H1 (cell line): Measurements from ENCODE around the gene UBAC1. TPM values are rescaled to one million over a fixed set of nuclear protein-coding genes. Genes with fewer than 3 reads are reported as not detected.

Experiments
- CTCF ChIA-PET: fragments of 300-600 bp; sonication (Branson Sonifier 250); formaldehyde crosslinking; loops from one replicate; lab custom pipeline; 2021; ENCODE audit not compliant: partially characterized antibody; lab: Charles Lee
- POLR2A ChIA-PET: fragments of 300-600 bp; sonication (Branson Sonifier 250); formaldehyde crosslinking; loops from one replicate; lab custom pipeline; 2021; ENCODE audit warnings: inconsistent platforms; ENCODE audit not compliant: partially characterized antibody; lab: Charles Lee
- DNase-seq, 2 experiments: peaks; one replicate each; pipeline versions ENCODE4 v3.0.0 to v3.0.0-alpha.2; 2010 to 2022; ENCODE audit warnings: low spot score in 2 of 2, low read depth in 1 of 2, mixed read lengths in 1 of 2
- FAIRE-seq: peaks from 2 replicates; lab custom pipeline; 2011; peaks lifted over from hg19 to GRCh38; lab: Jason Lieb, UNC
- H2AFZ ChIP-seq: 2 replicates; pipeline ENCODE4 v1.8.1; 2012; ENCODE audit warnings: low read length, inconsistent platforms
- H2AK5ac ChIP-seq: 2 replicates; pipeline ENCODE4 v1.6.1; 2013; ENCODE audit warnings: low read depth, low read length
- H2BK120ac ChIP-seq: replicated peaks from 2 replicates; pipeline ENCODE3; 2013; ENCODE audit warnings: low read depth, low read length, inconsistent platforms
- H2BK12ac ChIP-seq: 2 replicates; pipeline ENCODE4 v1.6.1; 2013; ENCODE audit warnings: low read depth, low read length
- H2BK15ac ChIP-seq: 2 replicates; pipeline ENCODE4 v1.6.1; 2013; ENCODE audit warnings: low read length
- H2BK20ac ChIP-seq: 2 replicates; pipeline ENCODE4 v1.6.1; 2013; ENCODE audit warnings: low read length
- H2BK5ac ChIP-seq: 2 replicates; pipeline ENCODE4 v1.6.1; 2013; ENCODE audit warnings: low read depth, low read length
- H3K14ac ChIP-seq: 2 replicates; pipeline ENCODE4 v1.6.1; 2013; ENCODE audit warnings: inconsistent platforms; ENCODE audit not compliant: insufficient read length
- H3K18ac ChIP-seq: 2 replicates; pipeline ENCODE4 v1.6.1; 2013; ENCODE audit warnings: low read length; ENCODE audit errors: extremely low read depth
- H3K23ac ChIP-seq: 2 replicates; pipeline ENCODE4 v1.6.1; 2013; ENCODE audit warnings: inconsistent platforms; ENCODE audit not compliant: insufficient read length
- H3K23me2 ChIP-seq: 2 replicates; pipeline ENCODE4 v1.6.1; 2013; ENCODE audit warnings: low read depth, low read length
- H3K27ac ChIP-seq: 2 replicates; pipeline ENCODE4 v1.6.1; 2011; ENCODE audit warnings: low read depth, low read length, inconsistent platforms
- H3K27me3 ChIP-seq, 4 experiments: replicated peaks in 1 of 4; 1 replicate in 1 of 4; 2 replicates in 3 of 4; pipeline versions ENCODE4 v1.6.1 to v1.8.1; 2011 to 2013; ENCODE audit warnings: low read length in 3 of 4, mild to moderate bottlenecking in 3 of 4, inconsistent platforms in 2 of 4, mixed read lengths in 2 of 4, moderate library complexity in 1 of 4; ENCODE audit not compliant: control insufficient read depth in 3 of 4, insufficient read depth in 3 of 4; ENCODE audit errors: extremely low read depth in 1 of 4
- H3K36me3 ChIP-seq, 4 experiments: 2 replicates each; pipeline versions ENCODE4 v1.6.1 to v1.8.1; 2011 to 2013; ENCODE audit warnings: mild to moderate bottlenecking in 4 of 4, low read length in 3 of 4, moderate library complexity in 2 of 4, control low read depth in 1 of 4, inconsistent platforms in 1 of 4; ENCODE audit not compliant: insufficient read depth in 4 of 4, control insufficient read depth in 2 of 4
- H3K4ac ChIP-seq: replicated peaks from 2 replicates; pipeline ENCODE3; 2013; ENCODE audit warnings: low read length, low read depth, mixed read lengths, inconsistent platforms; ENCODE audit not compliant: insufficient read length
- H3K4me1 ChIP-seq, 4 experiments: replicated peaks in 1 of 4; 1 replicate in 1 of 4; 2 replicates in 3 of 4; pipeline versions ENCODE4 v1.6.1 to v1.8.1; 2011 to 2013; ENCODE audit warnings: low read length in 3 of 4, inconsistent platforms in 2 of 4, mixed read lengths in 1 of 4; ENCODE audit not compliant: insufficient read depth in 4 of 4, control insufficient read depth in 3 of 4
- H3K4me2 ChIP-seq, 2 experiments: 2 replicates each; pipeline versions ENCODE4 v1.6.1 to v1.8.1; 2011 to 2013; ENCODE audit warnings: low read depth in 2 of 2, low read length in 2 of 2, control low read depth in 1 of 2, inconsistent platforms in 1 of 2, mild to moderate bottlenecking in 1 of 2; ENCODE audit not compliant: insufficient read depth in 1 of 2
- H3K4me3 ChIP-seq, 4 experiments: fragments of 200-600, 300-600 bp in 1 of 4; sonication (generic), shearing (Covaris generic), sonication (Bioruptor Twin) in 1 of 4; 2 replicates each; pipeline versions ENCODE4 v1.5.1 to v1.8.1; 2011 to 2016; ENCODE audit warnings: low read length in 4 of 4, low read depth in 3 of 4, control low read depth in 2 of 4, inconsistent platforms in 2 of 4, mild to moderate bottlenecking in 2 of 4, mixed read lengths in 1 of 4, moderate library complexity in 1 of 4; ENCODE audit not compliant: insufficient read depth in 2 of 4; ENCODE audit errors: extremely low read depth in 1 of 4
- H3K56ac ChIP-seq: replicated peaks from 2 replicates; pipeline ENCODE3; 2013; ENCODE audit warnings: low read depth, mild to moderate bottlenecking, mixed read lengths, low read length, inconsistent platforms; ENCODE audit not compliant: insufficient read length
- H3K79me1 ChIP-seq: 2 replicates; pipeline ENCODE4 v1.6.1; 2013; ENCODE audit warnings: low read depth, low read length, control low read depth
- H3K79me2 ChIP-seq, 2 experiments: 2 replicates each; pipeline versions ENCODE4 v1.6.1 to v1.8.1; 2012 to 2013; ENCODE audit warnings: low read length in 2 of 2, mild to moderate bottlenecking in 2 of 2, inconsistent platforms in 1 of 2; ENCODE audit not compliant: insufficient read depth in 2 of 2, control insufficient read depth in 1 of 2
- H3K9ac ChIP-seq, 4 experiments: replicated peaks in 1 of 4; 1 replicate in 1 of 4; 2 replicates in 3 of 4; pipeline versions ENCODE4 v1.6.1 to v1.8.1; 2011 to 2013; ENCODE audit warnings: low read depth in 3 of 4, low read length in 3 of 4, control low read depth in 2 of 4, mild to moderate bottlenecking in 2 of 4, moderate library complexity in 2 of 4, inconsistent platforms in 1 of 4; ENCODE audit errors: extremely low read depth in 1 of 4
- H3K9me3 ChIP-seq, 2 experiments: 2 replicates each; pipeline versions ENCODE4 v1.6.1 to v1.8.1; 2012 to 2013; ENCODE audit warnings: mild to moderate bottlenecking in 2 of 2, moderate library complexity in 2 of 2, control low read depth in 1 of 2, inconsistent platforms in 1 of 2, low read depth in 1 of 2, low read length in 1 of 2, mixed read lengths in 1 of 2; ENCODE audit not compliant: insufficient read depth in 2 of 2
- H4K20me1 ChIP-seq, 2 experiments: replicated peaks in 1 of 2; 2 replicates each; pipeline versions ENCODE3 to v1.8.1; 2011 to 2013; ENCODE audit warnings: inconsistent platforms in 2 of 2, low read length in 2 of 2, mild to moderate bottlenecking in 1 of 2; ENCODE audit not compliant: insufficient read depth in 2 of 2, control insufficient read depth in 1 of 2
- H4K5ac ChIP-seq: 2 replicates; pipeline ENCODE4 v1.6.1; 2013; ENCODE audit warnings: low read length, low read depth, mixed read lengths, inconsistent platforms; ENCODE audit not compliant: insufficient read length
- H4K8ac ChIP-seq: 2 replicates; pipeline ENCODE4 v1.8.0; 2013; ENCODE audit warnings: mild to moderate bottlenecking, moderate library complexity, low read length, inconsistent platforms; ENCODE audit not compliant: insufficient read depth; ENCODE audit errors: extremely low read depth
- H4K91ac ChIP-seq: replicated peaks from 2 replicates; pipeline ENCODE3; 2013; ENCODE audit warnings: low read length, mixed read lengths, inconsistent platforms; ENCODE audit not compliant: insufficient read length
- SAP30 ChIP-seq: fragments of 300-600 bp; sonication (generic); IDR thresholded peaks from 2 replicates; pipeline ENCODE4 v1.7.1; 2012; ENCODE audit warnings: low read length, moderate library complexity, mild to moderate bottlenecking, inconsistent platforms; ENCODE audit not compliant: insufficient read depth, insufficient replicate concordance
- WGBS, 2 experiments: shearing (Covaris generic) in 1 of 2; methylation state at CpG; one replicate each; pipeline versions ENCODE4 v1.1.6 to v1.1.7; 2013 to 2015; ENCODE audit warnings: low lambda C conversion rate in 2 of 2, mixed read lengths in 2 of 2, inconsistent platforms in 1 of 2, low coverage in 1 of 2, missing lambda C conversion rate in 1 of 2; ENCODE audit not compliant: insufficient replicate concordance in 2 of 2, insufficient coverage in 1 of 2, insufficient read length in 1 of 2; ENCODE audit errors: extremely low coverage in 1 of 2, missing lambda C conversion rate in 1 of 2; 5-methylcytosine and 5-hydroxymethylcytosine counted together
- polyA plus RNA-seq, 7 experiments: library from polyadenylated mRNA; depleted of rRNA in 3 of 7; stranded (reverse) in 5 of 7; unstranded in 2 of 7; fragments of >200 nt in 5 of 7; fragments of 200-250 nt in 2 of 7; gene quantifications; 1 replicate in 5 of 7; 2 replicates in 1 of 7; 4 replicates in 1 of 7; pipeline versions ENCODE4 v1.2.1 to v1.2.3, GENCODE V29; 2011 to 2013; ENCODE audit warnings: missing spikeins in 2 of 7, mixed read lengths in 2 of 7
- total RNA-seq: library from RNA; stranded (reverse); fragmentation: NEBNext Ultra II Directional; extraction: Animal tissue kit (Norgen Biotek cat#: 25700); gene quantifications from 2 replicates; pipeline ENCODE4 v1.2.1, GENCODE V29; 2021

The UBAC1 gene
- total and polyA plus RNA-seq, 2 of the 8 experiments (the other 6 are each of a cell fraction or from before 2014, with no cell fraction given), result 59.3 to 85.2 TPM

GRCh38 chr9:135946392-135946994, 14.7 kb downstream of the UBAC1 start:
- CTCF ChIA-PET, result interaction anchor here (0.6 to 2.4 kb wide), 2 partner anchors 8 to 37 kb away, joined by 3 to 9 read pairs; no protein-coding TSS in a partner anchor
- H3K27me3 ChIP-seq, result no peaks in the 10 kb centered on the region
- H2AFZ ChIP-seq, result no peak overlapping the region
- POLR2A ChIA-PET, result no interaction called here
- no peaks in the 10 kb centered on the region; a peak in 1 of 7 replicates for H3K4me1 ChIP-seq
- no peak overlapping the region for H3K56ac ChIP-seq
- DNase-seq (no peak), FAIRE-seq (no peak)
- no peaks in the 10 kb centered on the region for H3K23me2 ChIP-seq
- H3K4me3 ChIP-seq, result no peak overlapping the region
- no peak overlapping the region for H3K14ac ChIP-seq
- peaks cover 9 to 45% (median 28%) of the 10 kb centered on the region in 4 experiments; a peak in 6 of 8 replicates for H3K36me3 ChIP-seq
- H2BK15ac ChIP-seq, result no peak overlapping the region
- no peak overlapping the region for H3K4ac ChIP-seq
- no peak overlapping the region for H2BK5ac ChIP-seq
- H2AK5ac ChIP-seq, result no peak overlapping the region
- no peak overlapping the region for H2BK12ac ChIP-seq
- no peak overlapping the region for H3K9ac ChIP-seq
- H3K23ac ChIP-seq, result no peak overlapping the region
- H3K4me2 ChIP-seq, result no peak overlapping the region
- no peak overlapping the region for H2BK20ac ChIP-seq
- 0 out of 2 replicates have a peak, but pooled peaks cover 2% of the 10 kb centered on the region for H3K79me1 ChIP-seq
- no peak overlapping the region for H2BK120ac ChIP-seq
- peaks cover 6 to 9% of the 10 kb centered on the region in 2 experiments for H4K20me1 ChIP-seq
- 94% methylated on average over 14 of the region's 14 CpGs; no CpG with 5 or more reads in 1 of the 2 experiments for WGBS, 2 experiments
- no peak overlapping the region for H3K27ac ChIP-seq
- H4K8ac ChIP-seq, result no peak overlapping the region
- no peak overlapping the region for H3K18ac ChIP-seq
- H4K91ac ChIP-seq, result no peak overlapping the region
- H3K79me2 ChIP-seq, result no peaks in the 10 kb centered on the region
- no peak overlapping the region for H4K5ac ChIP-seq
- H3K9me3 ChIP-seq, result no peaks in the 10 kb centered on the region
- TF ChIP-seq SAP30, result no peak
